Heart left ventricle (tissue), 16 donors: Measurements from ENCODE around the gene LCE3B. TPM values are rescaled to one million over a fixed set of nuclear protein-coding genes. Genes with fewer than 3 reads are reported as not detected.
"Not testable (repeated sequence)": the region's sequence is repeated elsewhere in the genome, so short reads cannot be mapped to it uniquely, and the experiment has no call there.

Experiments used
- ATAC-seq, 4 donors: fragments of 200-7000 bp; cut with Tn5 transposase; one replicate each; pipeline ENCODE4 v1.9.1; 2020 to 2022; ENCODE audit warnings: moderate library complexity in 4 of 4, mild to moderate bottlenecking in 3 of 4, moderate number of reproducible peaks in 1 of 4
- DNase-seq, 5 donors: peaks; one replicate each; pipeline ENCODE4 v3.0.0-alpha.2; 2020
- H3K27ac ChIP-seq, 12 donors: fragments of 200-600 bp; sonication (generic) in 4 of 12; one replicate each; pipeline versions ENCODE4 v1.5.0 to v1.8.0; 2016 to 2022; ENCODE audit warnings: mild to moderate bottlenecking in 2 of 12
- H3K27me3 ChIP-seq, 9 donors: fragments of 200-600 bp; sonication (generic) in 2 of 9; one replicate each; pipeline versions ENCODE4 v1.5.1 to v1.8.0; 2016 to 2022; ENCODE audit warnings: mild to moderate bottlenecking in 3 of 9
- H3K36me3 ChIP-seq, 9 donors: fragments of 200-600 bp; sonication (generic) in 2 of 9; one replicate each; pipeline versions ENCODE4 v1.5.0 to v1.8.0; 2018 to 2022; ENCODE audit warnings: mild to moderate bottlenecking in 2 of 9
- H3K4me1 ChIP-seq, 12 donors: fragments of 200-600 bp; sonication (generic) in 4 of 12; one replicate each; pipeline versions ENCODE4 v1.5.0 to v1.8.0; 2016 to 2022; ENCODE audit warnings: mild to moderate bottlenecking in 3 of 12
- H3K4me3 ChIP-seq, 12 donors: fragments of 200-600 bp; sonication (generic) in 4 of 12; one replicate each; pipeline versions ENCODE4 v1.5.0 to v1.8.0; 2017 to 2022; ENCODE audit warnings: mild to moderate bottlenecking in 9 of 12, moderate library complexity in 4 of 12
- H3K9me3 ChIP-seq, 12 donors: fragments of 200-600 bp; sonication (generic) in 4 of 12; one replicate each; pipeline versions ENCODE4 v1.5.0 to v1.8.0; 2016 to 2022; ENCODE audit warnings: mild to moderate bottlenecking in 1 of 12
- POLR2A ChIP-seq, 2 donors: fragments of 450-650 bp; IDR thresholded peaks; one replicate each; pipeline ENCODE4 v1.6.1; 2017; ENCODE audit warnings: antibody characterized with exemption in 2 of 2, mild to moderate bottlenecking in 2 of 2, moderate library complexity in 2 of 2
- WGBS, 4 donors: extraction: QIAGEN DNeasy Blood & Tissue Kit in 2 of 4; methylation state at CpG; one replicate each; pipeline versions ENCODE4 v1.1.5 to v1.1.7; 2013 to 2018; 5-methylcytosine and 5-hydroxymethylcytosine counted together
- intact Hi-C, 10 donors: fragments of 100-400 bp; cut with DNase I; formaldehyde crosslinking; loops; one replicate each; pipeline versions ENCODE4 v1.11.1 to v1.14.2; 2022
- polyA plus RNA-seq, 2 donors: library from polyadenylated mRNA; stranded (reverse); fragments of 200-250 nt; gene quantifications; one replicate each; pipeline ENCODE4 v1.2.3, GENCODE V29; 2013
- total RNA-seq, 9 donors: library from RNA; depleted of rRNA in 2 of 9; stranded (reverse); fragments of >200 nt in 2 of 9; fragmentation: NEBNext Ultra II Directional in 3 of 9; extraction: Animal tissue kit (Norgen Biotek cat#: 25700) in 3 of 9; gene quantifications; one replicate each; pipeline versions ENCODE4 v1.1.0 to v1.2.4, GENCODE V29; 2016 to 2023
- TF ChIP-seq, protein P1 (sequence below), 12 donors: fragments of 200-600 bp; sonication (generic) in 4 of 12; IDR thresholded peaks; one replicate each; pipeline versions ENCODE4 v1.5.0 to v1.8.0; 2018 to 2022; ENCODE audit warnings: antibody characterized with exemption in 12 of 12, mild to moderate bottlenecking in 5 of 12
- donor health status: ischemic (EF 13 %, LVEDD 7.1; RV severe dilation, severe dysfunction).
- donor health status: healthy with polysubstance abuse.
- donor health status: DM: no; HTN: yes; CAD: no.
- donor health status: DM: no; HTN: no; CAD: no.
- donor health status: ischemic (EF 25% LVEDD 6.9; RV normal size, moderate dysfunction).
- donor health status: ischemic (EF 25% LVEDD 5.7; RV mildly dilated, moderate dysfunction).
- donor health status: healthy.
- donor health status: DM: yes; HTN: yes; CAD: no.
- donor health status: ischemic (EF 35%, LVEDD 5.7; RV mildly dilated, moderate dysfunction).
- donor health status: nonischemic (EF 11% LVEDD 7.7; RV severe dilation, severe dysfunction).
- donor health status: DM: yes; HTN: yes; CAD: no.
- donor health status: PGD.
- donor health status: ischemic (EF 29% LVEDD 5.4; RV normal size, mild dysfunction).
- donor health status: nonischemic (EF 23%, LVEDD 6.1; RV moderate dilation, normal function).

The LCE3B gene
- total and polyA plus RNA-seq, 11 donors, result not detected

DNA sequence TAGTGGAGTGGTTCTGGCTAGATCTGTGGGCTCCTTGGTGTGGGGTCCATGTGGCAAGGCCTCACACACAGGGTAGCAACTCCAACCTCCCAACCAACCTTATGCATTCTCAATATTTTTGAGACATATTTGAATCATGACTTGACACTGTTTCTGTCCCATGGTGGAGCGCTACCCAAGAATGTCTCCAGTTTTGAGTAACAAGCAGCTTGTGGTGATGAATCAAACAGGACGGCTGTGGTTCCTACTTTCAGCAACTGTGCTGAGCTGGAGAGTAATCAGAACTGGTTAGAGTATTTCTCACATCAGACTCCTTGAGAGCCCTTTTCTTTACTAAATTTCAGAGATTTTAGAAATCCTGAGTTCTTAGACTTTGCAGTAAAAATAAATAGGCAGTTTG is 36.4 kb upstream of the LCE3B start:
- Histone ChIP-seq H3K27ac (no peak overlapping the region), H3K36me3 (no peaks in the 10 kb centered on the region), H3K9me3 (no peaks in the 10 kb centered on the region), H3K4me1 (no peaks in the 10 kb centered on the region), H3K4me3 (no peak overlapping the region), H3K27me3 (peaks cover 0 to 4% (median 0%) of the 10 kb centered on the region in 9 donors)
- no peak for DNase-seq
- intact Hi-C loops, result no loop called here
- no peak for ATAC-seq
- TF ChIP-seq, protein P1, sequence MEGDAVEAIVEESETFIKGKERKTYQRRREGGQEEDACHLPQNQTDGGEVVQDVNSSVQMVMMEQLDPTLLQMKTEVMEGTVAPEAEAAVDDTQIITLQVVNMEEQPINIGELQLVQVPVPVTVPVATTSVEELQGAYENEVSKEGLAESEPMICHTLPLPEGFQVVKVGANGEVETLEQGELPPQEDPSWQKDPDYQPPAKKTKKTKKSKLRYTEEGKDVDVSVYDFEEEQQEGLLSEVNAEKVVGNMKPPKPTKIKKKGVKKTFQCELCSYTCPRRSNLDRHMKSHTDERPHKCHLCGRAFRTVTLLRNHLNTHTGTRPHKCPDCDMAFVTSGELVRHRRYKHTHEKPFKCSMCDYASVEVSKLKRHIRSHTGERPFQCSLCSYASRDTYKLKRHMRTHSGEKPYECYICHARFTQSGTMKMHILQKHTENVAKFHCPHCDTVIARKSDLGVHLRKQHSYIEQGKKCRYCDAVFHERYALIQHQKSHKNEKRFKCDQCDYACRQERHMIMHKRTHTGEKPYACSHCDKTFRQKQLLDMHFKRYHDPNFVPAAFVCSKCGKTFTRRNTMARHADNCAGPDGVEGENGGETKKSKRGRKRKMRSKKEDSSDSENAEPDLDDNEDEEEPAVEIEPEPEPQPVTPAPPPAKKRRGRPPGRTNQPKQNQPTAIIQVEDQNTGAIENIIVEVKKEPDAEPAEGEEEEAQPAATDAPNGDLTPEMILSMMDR (IDR thresholded peaks at IDR 0.05), result no peak
- no peak for TF ChIP-seq POLR2A (IDR thresholded peaks at IDR 0.05)
- WGBS, 4 donors, result 78 to 95% (median 86%) methylated on average over 2 of the region's 2 CpGs

DNA sequence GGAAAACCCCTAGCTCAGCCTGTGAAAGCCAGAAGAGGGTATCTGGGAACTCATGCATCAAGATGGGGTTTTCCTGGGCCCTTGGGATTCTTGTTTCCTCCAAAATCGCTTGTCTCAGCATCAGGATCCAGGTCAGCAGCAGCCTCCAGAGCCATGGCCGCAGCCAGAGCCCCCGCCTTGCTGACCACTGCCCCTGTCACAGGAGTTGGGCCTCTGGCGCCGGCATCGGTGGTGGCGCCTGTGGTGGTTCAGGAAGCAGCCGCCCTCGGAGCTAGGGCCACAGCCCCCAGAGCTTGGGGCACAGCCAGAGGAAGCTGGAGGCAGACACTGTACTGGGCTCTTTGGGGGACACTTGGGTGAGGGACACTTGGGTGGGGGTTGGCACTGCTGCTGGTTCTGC is 34.1 kb upstream of the LCE3B start:
- intact Hi-C loops, H3K27ac ChIP-seq, H3K4me1 ChIP-seq, ATAC-seq, DNase-seq, H3K36me3 ChIP-seq, H3K9me3 ChIP-seq, H3K27me3 ChIP-seq, H3K4me3 ChIP-seq: not testable (repeated sequence)
- whole genome bisulfite sequencing, 4 donors, result 72 to 85% (median 82%) methylated on average over 6 to 9 of the region's 9 CpGs; no CpG with 5 or more reads in 1 of the 4 donors

DNA sequence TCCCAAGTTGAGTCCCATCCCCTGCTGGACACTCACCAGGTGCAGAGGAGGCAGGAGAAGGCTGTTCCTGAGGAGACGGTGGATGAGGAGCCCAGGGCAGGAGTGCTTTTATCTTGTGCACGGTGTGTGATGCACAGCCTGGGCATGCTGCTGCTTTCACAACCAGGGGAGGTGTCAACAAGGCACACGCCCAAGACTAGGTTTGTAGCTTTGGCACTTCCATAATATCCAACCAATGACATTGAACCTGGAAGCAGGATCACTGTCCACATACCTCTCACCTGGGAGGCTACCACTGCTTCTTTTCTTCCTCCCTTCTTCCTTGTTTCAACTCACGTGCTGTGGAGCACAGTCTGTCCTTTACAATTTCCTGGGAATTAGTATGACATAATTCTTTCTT is 33.2 kb upstream of the LCE3B start, which contains the start of gene LCE3D:
Gene LCE3D, minus strand, starts transcription at position 84 of the 400 bp plus-strand sequence. CDS start 580 bp downstream, outside the sequence.
- Histone ChIP-seq H3K27me3 (peaks cover 0 to 4% (median 0%) of the 10 kb centered on the region in 9 donors), H3K36me3 (no peaks in the 10 kb centered on the region), H3K4me1 (no peaks in the 10 kb centered on the region), H3K9me3 (no peaks in the 10 kb centered on the region), H3K27ac (no peak within 1 kb of the TSS), H3K4me3 (no peak within 1 kb of the TSS)
- TF ChIP-seq, protein P1 (IDR thresholded peaks at IDR 0.05), result no peak
- no peak for TF ChIP-seq POLR2A (IDR thresholded peaks at IDR 0.05)
- WGBS, 4 donors, result 59 to 67% (median 63%) methylated on average over 4 of the region's 4 CpGs
- no peak for ATAC-seq
- intact Hi-C loops, result no loop called here
- no peak for DNase-seq

DNA sequence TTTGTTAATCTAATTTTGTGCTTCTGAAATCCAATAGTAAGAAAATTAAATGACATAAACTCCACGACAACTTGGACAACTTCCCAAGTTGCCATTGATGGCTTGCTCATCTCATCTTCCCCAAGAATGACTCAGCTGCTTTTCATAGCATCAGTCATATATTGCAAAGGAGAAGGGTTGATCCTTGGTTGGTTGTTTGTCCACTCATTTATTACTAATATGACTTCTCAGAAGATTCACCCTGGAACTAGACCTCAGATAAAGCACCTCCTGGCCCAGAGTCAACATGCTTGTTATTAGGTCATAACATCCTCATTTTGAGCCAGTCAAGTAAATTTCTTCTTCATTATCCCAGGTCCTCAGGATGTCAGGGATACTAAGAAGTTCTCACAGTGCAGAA is 31.0 kb upstream of the LCE3B start:
- intact Hi-C loops, result no loop called here

More for the DNA sequence above, 31.0 kb upstream of the LCE3B start:
- Histone ChIP-seq H3K27me3 (peaks cover 0 to 4% (median 0%) of the 10 kb centered on the region in 9 donors), H3K36me3 (no peaks in the 10 kb centered on the region), H3K4me3 (no peak overlapping the region), H3K27ac (no peak overlapping the region), H3K9me3 (no peaks in the 10 kb centered on the region), H3K4me1 (no peaks in the 10 kb centered on the region)
- 59 to 88% (median 70%) methylated on average over 1 of the region's 1 CpG for WGBS, 4 donors
- no peak for TF ChIP-seq POLR2A (IDR thresholded peaks at IDR 0.05)
- TF ChIP-seq, protein P1 (IDR thresholded peaks at IDR 0.05), result no peak
- DNase-seq (no peak), ATAC-seq (no peak)
